ENCODE results near the gene HNRNPM.
"Not testable (repeated sequence)": the region's sequence is repeated elsewhere in the genome, so short reads cannot be mapped to it uniquely, and the experiment has no call there.

Gene HNRNPM

GRCh38 chr19:8514505-8515009 lies 69.8 kb downstream of the HNRNPM start:
- not testable (repeated sequence) for DNase-seq

GRCh38 chr19:8515317-8515716 lies 70.5 kb downstream of the HNRNPM start:
- DNase-seq, result no peak

- peak; percentile 21 for DNase-seq
Observed at GRCh38 chr19:8517551-8518442, 73.0 kb downstream of the HNRNPM start.

- no peak for DNase-seq
Observed at GRCh38 chr19:8518536-8518935, 73.8 kb downstream of the HNRNPM start.

- no peak for DNase-seq
Observed at GRCh38 chr19:8519388-8519787, 74.6 kb downstream of the HNRNPM start.

- DNase-seq, result no peak
Observed at GRCh38 chr19:8525401-8525684, 80.6 kb downstream of the HNRNPM start.

GRCh38 chr19:8526345-8527091 lies 81.7 kb downstream of the HNRNPM start:
- DNase-seq, result peak; percentile 63

- DNase-seq, result no peak
Observed at GRCh38 chr19:8528500-8528899, 83.7 kb downstream of the HNRNPM start.

- DNase-seq, result no peak
Observed at GRCh38 chr19:8529369-8530006, 84.7 kb downstream of the HNRNPM start.

- DNase-seq, result no peak
Observed at GRCh38 chr19:8530061-8530679, 85.4 kb downstream of the HNRNPM start.

- no peak for DNase-seq
Observed at GRCh38 chr19:8531470-8531869, 86.7 kb downstream of the HNRNPM start.

- no peak for DNase-seq
Observed at GRCh38 chr19:8532225-8532624, 87.5 kb downstream of the HNRNPM start.

- DNase-seq, result no peak
Observed at GRCh38 chr19:8536282-8536681, 91.5 kb downstream of the HNRNPM start.

- no peak for DNase-seq
Observed at GRCh38 chr19:8537099-8537498, 92.3 kb downstream of the HNRNPM start.
